Measurements from ENCODE around the gene PSAP.

GRCh38 chr10:71842856-71843686 is 8.0 kb downstream of the PSAP start:
- TF ChIP-seq, protein P1, sequence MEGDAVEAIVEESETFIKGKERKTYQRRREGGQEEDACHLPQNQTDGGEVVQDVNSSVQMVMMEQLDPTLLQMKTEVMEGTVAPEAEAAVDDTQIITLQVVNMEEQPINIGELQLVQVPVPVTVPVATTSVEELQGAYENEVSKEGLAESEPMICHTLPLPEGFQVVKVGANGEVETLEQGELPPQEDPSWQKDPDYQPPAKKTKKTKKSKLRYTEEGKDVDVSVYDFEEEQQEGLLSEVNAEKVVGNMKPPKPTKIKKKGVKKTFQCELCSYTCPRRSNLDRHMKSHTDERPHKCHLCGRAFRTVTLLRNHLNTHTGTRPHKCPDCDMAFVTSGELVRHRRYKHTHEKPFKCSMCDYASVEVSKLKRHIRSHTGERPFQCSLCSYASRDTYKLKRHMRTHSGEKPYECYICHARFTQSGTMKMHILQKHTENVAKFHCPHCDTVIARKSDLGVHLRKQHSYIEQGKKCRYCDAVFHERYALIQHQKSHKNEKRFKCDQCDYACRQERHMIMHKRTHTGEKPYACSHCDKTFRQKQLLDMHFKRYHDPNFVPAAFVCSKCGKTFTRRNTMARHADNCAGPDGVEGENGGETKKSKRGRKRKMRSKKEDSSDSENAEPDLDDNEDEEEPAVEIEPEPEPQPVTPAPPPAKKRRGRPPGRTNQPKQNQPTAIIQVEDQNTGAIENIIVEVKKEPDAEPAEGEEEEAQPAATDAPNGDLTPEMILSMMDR (IDR thresholded peaks at IDR 0.05; ENCODE audit: poor library complexity, severe bottlenecking) = no peak
- TF ChIP-seq EZH2 (IDR thresholded peaks at IDR 0.05; ENCODE audit: borderline replicate concordance, insufficient read depth, low read length, poor library complexity, severe bottlenecking) = no peak

Data from neural cell (in vitro differentiated cells).